Upper lobe of left lung (tissue), 6 donors: Measurements from ENCODE around the gene APBB1IP. TPM values are rescaled to one million over a fixed set of nuclear protein-coding genes. Genes with fewer than 3 reads are reported as not detected.
"Not testable (repeated sequence)": the region's sequence is repeated elsewhere in the genome, so short reads cannot be mapped to it uniquely, and the experiment has no call there.

ENCODE experiments used
- ATAC-seq, 2 donors: fragments of 200-7000 bp; cut with Tn5 transposase; one replicate each; pipeline ENCODE4 v1.9.1; 2022; ENCODE audit warnings: mild to moderate bottlenecking in 2 of 2, moderate library complexity in 2 of 2; ENCODE audit not compliant: low FRiP score in 2 of 2
- DNase-seq, 2 donors: peaks; one replicate each; pipeline ENCODE4 v3.0.0-alpha.2; 2019 to 2020
- H3K27ac ChIP-seq, 4 donors: fragments of 200-600 bp; sonication (generic); one replicate each; pipeline ENCODE4 v1.5.1; 2016 to 2019
- H3K27me3 ChIP-seq, 4 donors: fragments of 200-600 bp; sonication (generic); one replicate each; pipeline ENCODE4 v1.5.1; 2017 to 2019
- H3K36me3 ChIP-seq, 4 donors: fragments of 200-600 bp; sonication (generic); one replicate each; pipeline ENCODE4 v1.5.1; 2016 to 2019
- H3K4me1 ChIP-seq, 4 donors: fragments of 200-600 bp; sonication (generic); one replicate each; pipeline ENCODE4 v1.5.1; 2018 to 2019
- H3K4me3 ChIP-seq, 4 donors: fragments of 200-600 bp; sonication (generic); one replicate each; pipeline ENCODE4 v1.5.1; 2017 to 2019; ENCODE audit warnings: mild to moderate bottlenecking in 2 of 4, moderate library complexity in 1 of 4
- H3K9me3 ChIP-seq, 4 donors: fragments of 200-600 bp; sonication (generic); one replicate each; pipeline ENCODE4 v1.5.1; 2018 to 2019
- EP300 ChIP-seq, 4 donors: sonication (generic); formaldehyde crosslinking; IDR thresholded peaks; one replicate each; pipeline ENCODE4 v1.5.1; 2017; ENCODE audit warnings: antibody characterized with exemption in 4 of 4, control low read depth in 2 of 4
- POLR2A ChIP-seq, 4 donors: fragments of 450-650 bp; IDR thresholded peaks; one replicate each; pipeline ENCODE4 v1.5.1; 2016 to 2017; ENCODE audit warnings: antibody characterized with exemption in 4 of 4, mild to moderate bottlenecking in 2 of 4
- POLR2AphosphoS5 ChIP-seq, 2 donors: sonication (generic); formaldehyde crosslinking; IDR thresholded peaks; one replicate each; pipeline ENCODE4 v1.5.1; 2017; ENCODE audit warnings: antibody characterized with exemption in 2 of 2
- WGBS, 2 donors: methylation state at CpG; one replicate each; pipeline ENCODE4 v1.1.5; 2017 to 2018; 5-methylcytosine and 5-hydroxymethylcytosine counted together
- total RNA-seq, 6 donors: library from RNA; depleted of rRNA in 4 of 6; stranded (reverse); fragments of >200 nt in 4 of 6; gene quantifications; one replicate each; pipeline versions ENCODE4 v1.1.0 to v1.2.1, GENCODE V29; 2016 to 2021
- TF ChIP-seq, protein P1 (sequence below), 6 experiments: fragments of 450-650 bp in 4 of 6; fragments of 200-600 bp in 2 of 6; sonication (generic) in 2 of 6; IDR thresholded peaks; one replicate each; pipeline ENCODE4 v1.5.1; 2016 to 2019; ENCODE audit warnings: antibody characterized with exemption in 6 of 6
- donor health status: DM: no; HTN: no; CAD: no; lungs with moderate emphysema.
- donor health status: DM: no; HTN: yes; CAD: no; lungs with severe emphysema.

The APBB1IP gene, protein sequence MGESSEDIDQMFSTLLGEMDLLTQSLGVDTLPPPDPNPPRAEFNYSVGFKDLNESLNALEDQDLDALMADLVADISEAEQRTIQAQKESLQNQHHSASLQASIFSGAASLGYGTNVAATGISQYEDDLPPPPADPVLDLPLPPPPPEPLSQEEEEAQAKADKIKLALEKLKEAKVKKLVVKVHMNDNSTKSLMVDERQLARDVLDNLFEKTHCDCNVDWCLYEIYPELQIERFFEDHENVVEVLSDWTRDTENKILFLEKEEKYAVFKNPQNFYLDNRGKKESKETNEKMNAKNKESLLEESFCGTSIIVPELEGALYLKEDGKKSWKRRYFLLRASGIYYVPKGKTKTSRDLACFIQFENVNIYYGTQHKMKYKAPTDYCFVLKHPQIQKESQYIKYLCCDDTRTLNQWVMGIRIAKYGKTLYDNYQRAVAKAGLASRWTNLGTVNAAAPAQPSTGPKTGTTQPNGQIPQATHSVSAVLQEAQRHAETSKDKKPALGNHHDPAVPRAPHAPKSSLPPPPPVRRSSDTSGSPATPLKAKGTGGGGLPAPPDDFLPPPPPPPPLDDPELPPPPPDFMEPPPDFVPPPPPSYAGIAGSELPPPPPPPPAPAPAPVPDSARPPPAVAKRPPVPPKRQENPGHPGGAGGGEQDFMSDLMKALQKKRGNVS
- total RNA-seq, result 10 to 100 TPM; 15.8 to 45.1 (median 31.3) TPM

DNA sequence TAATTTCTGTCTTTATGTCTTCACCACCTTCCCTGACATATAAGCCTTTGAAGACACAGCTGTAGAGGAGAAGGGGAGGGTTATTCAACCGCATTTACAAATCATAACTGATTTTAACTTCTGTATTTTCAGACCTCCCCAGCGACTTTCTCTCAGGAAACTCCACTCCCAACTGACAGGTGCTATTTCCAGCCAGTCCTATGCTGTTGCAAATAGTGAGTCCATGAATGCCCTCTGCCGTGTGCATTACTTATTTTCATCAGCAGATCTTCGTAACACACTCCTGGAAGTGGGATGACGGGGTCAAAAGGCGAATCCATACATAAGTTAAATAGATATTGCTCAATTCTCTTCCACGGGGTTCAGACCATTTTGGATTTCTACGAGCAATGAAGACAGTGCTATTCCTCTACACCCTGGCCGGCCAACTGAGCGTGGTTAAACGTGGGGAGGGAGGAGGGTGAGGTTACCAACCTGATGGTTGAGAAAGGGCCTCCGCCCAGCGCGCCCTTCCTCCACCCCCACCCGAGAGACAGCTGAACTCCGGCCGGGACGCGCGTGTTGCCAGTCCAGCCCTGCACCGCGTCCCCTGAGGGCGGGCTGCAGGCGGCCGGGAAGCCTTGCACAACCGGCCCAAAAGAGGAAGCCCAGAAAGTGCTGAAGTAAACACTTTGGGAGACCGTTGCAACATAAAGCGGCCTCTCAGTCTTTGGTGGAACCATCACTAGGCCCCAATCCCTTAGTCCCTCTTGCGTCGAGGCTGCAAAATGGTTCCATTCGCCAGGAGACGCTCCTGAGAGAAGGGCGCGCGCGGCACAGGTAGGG lies at the start of gene APBB1IP:
APBB1IP (plus strand) TSS at position 705 of the 825 bp plus-strand sequence. CDS start 53,986 bp downstream, outside the sequence.
- Histone ChIP-seq H3K4me3 (peak within 1 kb of the TSS; percentile 31 to 57 (median 52)), H3K36me3 (no peaks in the 10 kb centered on the region), H3K27ac (peak within 1 kb of the TSS; percentile 91 to 94 (median 93)), H3K9me3 (no peaks in the 10 kb centered on the region), H3K4me1 (peaks cover 0 to 15% (median 4%) of the 10 kb centered on the region in 4 donors), H3K27me3 (no peaks in the 10 kb centered on the region)
- ATAC-seq, result peak; percentile 95
- 9 to 12% methylated on average over 21 to 36 of the region's 36 CpGs for whole genome bisulfite sequencing, 2 donors
- DNase-seq, result peak; percentile 93 to 96
- TF ChIP-seq, protein P1, sequence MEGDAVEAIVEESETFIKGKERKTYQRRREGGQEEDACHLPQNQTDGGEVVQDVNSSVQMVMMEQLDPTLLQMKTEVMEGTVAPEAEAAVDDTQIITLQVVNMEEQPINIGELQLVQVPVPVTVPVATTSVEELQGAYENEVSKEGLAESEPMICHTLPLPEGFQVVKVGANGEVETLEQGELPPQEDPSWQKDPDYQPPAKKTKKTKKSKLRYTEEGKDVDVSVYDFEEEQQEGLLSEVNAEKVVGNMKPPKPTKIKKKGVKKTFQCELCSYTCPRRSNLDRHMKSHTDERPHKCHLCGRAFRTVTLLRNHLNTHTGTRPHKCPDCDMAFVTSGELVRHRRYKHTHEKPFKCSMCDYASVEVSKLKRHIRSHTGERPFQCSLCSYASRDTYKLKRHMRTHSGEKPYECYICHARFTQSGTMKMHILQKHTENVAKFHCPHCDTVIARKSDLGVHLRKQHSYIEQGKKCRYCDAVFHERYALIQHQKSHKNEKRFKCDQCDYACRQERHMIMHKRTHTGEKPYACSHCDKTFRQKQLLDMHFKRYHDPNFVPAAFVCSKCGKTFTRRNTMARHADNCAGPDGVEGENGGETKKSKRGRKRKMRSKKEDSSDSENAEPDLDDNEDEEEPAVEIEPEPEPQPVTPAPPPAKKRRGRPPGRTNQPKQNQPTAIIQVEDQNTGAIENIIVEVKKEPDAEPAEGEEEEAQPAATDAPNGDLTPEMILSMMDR (IDR thresholded peaks at IDR 0.05), result peak in 1 of 6 experiments; percentile 18
- peak; percentile 85 to 89 for TF ChIP-seq POLR2AphosphoS5 (IDR thresholded peaks at IDR 0.05)
- TF ChIP-seq EP300 (IDR thresholded peaks at IDR 0.05), result peak in 3 of 4 donors; percentile 37 to 70 (median 59)
- peak in 1 of 4 donors; percentile 75 for TF ChIP-seq POLR2A (IDR thresholded peaks at IDR 0.05)

DNA sequence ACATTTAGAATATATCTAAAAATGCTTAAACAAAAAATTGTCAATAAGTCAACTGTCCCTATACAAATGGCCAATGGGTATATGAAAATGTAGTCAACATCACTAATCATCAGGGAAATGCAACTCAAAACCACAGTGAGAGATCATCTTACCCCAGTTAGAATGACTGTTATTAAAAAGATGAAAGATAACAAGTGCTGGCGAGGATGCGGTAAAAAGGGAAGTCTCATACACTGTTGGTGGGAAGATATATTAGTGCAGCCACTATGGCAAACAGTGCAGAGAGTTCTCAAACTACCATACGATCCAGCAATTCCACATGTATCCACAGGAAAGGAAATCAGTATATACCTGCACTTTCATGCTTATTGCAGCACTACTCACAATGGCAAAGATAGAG lies 48.6 kb upstream of the APBB1IP start:
- WGBS, 2 donors, result 91 to 98% methylated on average over 3 of the region's 3 CpGs
- no peaks in the 10 kb centered on the region for H3K36me3 ChIP-seq
- ATAC-seq (no peak), DNase-seq (no peak)
- H3K27ac ChIP-seq, result no peak overlapping the region
- peaks cover 0 to 7% (median 2%) of the 10 kb centered on the region in 4 donors for H3K9me3 ChIP-seq
- H3K4me3 ChIP-seq, result no peak overlapping the region
- no peak for TF ChIP-seq EP300 (IDR thresholded peaks at IDR 0.05)
- TF ChIP-seq, protein P1 (IDR thresholded peaks at IDR 0.05), result no peak
- no peak for TF ChIP-seq POLR2A (IDR thresholded peaks at IDR 0.05)
- TF ChIP-seq POLR2AphosphoS5 (IDR thresholded peaks at IDR 0.05), result no peak
- H3K4me1 ChIP-seq, result peaks cover 0 to 9% (median 2%) of the 10 kb centered on the region in 4 donors
- peaks cover 0 to 8% (median 2%) of the 10 kb centered on the region in 4 donors for H3K27me3 ChIP-seq

DNA sequence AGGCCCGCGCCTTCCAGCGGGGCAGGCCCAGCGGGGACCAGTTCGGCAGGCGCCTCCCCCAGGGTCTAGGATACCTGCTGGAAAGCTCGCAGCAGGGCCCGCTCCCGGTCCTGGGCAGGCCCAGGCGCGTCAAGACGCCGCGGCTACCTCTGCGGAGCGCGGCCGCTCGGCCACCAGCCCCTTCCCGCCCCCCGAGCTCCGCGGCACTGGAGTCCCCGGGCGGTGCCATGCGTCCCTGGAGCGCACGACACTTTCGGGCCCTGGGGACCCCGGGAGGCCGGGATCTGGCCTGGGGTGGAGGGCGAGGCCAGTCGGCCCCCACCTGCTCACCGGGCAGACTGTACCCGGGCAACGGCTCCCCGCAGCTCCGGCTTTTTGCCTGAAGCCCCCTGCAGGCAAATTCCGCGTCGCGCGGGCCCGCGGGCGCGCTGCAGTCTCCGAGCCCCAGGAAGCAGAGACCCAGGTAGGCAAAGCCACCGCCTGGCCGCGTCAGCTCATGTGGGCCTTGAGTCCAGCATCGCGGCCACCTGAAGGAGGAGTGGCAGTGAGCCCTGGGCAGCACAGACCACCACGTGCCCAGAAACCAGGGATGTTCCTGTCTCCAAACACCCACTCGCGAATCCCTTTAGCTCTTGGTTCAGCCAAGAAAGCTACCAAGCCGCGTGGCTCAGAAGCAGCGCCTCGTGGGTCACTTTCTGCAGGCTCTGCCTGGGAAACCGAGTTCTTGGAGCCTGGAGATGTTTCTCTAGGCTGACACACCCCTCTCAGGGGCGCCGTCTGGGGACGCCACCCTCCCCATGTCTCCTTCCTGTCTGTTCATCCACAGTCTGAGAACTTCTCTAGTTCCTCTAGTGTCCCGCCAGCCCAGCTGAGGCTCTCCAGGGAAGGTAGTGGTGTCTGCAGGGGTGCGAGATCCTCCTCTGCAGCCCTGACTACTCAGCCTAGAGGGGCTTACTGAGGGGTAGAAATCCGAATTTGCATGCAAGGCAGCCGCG lies 46.1 kb upstream of the APBB1IP start:
- peaks cover 0 to 8% (median 2%) of the 10 kb centered on the region in 4 donors for H3K27me3 ChIP-seq
- no peak for TF ChIP-seq POLR2AphosphoS5 (IDR thresholded peaks at IDR 0.05)
- TF ChIP-seq, protein P1 (IDR thresholded peaks at IDR 0.05), result no peak
- TF ChIP-seq POLR2A (IDR thresholded peaks at IDR 0.05), result no peak
- no peak for TF ChIP-seq EP300 (IDR thresholded peaks at IDR 0.05)
- peaks cover 0 to 9% (median 2%) of the 10 kb centered on the region in 4 donors for H3K4me1 ChIP-seq
- peak overlapping the region in 2 of 4 donors; percentile 18 to 38 for H3K4me3 ChIP-seq
- H3K36me3 ChIP-seq, result no peaks in the 10 kb centered on the region
- H3K27ac ChIP-seq, result no peak overlapping the region
- H3K9me3 ChIP-seq, result peaks cover 0 to 7% (median 2%) of the 10 kb centered on the region in 4 donors
- DNase-seq (peak; percentile 38 to 85), ATAC-seq (peak; percentile 37 to 63)
- WGBS, 2 donors, result 27 to 54% methylated on average over 21 to 26 of the region's 69 CpGs

DNA sequence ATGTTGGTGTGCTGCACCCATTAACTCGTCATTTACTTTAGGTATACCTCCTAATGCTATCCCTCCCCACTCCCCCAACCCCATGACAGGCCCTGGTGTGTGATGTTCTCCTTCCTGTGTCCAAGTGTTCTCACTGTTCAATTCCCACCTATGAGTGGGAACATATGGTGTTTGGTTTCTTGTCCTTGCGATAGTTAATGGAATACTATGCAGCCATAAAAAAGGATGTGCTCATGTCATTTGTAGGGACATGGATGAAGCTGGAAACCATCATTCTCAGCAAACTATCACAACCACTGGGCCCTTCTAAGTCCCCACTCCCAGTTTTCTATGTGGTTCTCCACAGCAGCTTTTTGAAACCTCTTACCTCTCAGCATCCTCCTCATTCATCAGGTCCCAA lies 39.8 kb upstream of the APBB1IP start:
- H3K4me3 ChIP-seq, H3K27ac ChIP-seq, DNase-seq, H3K9me3 ChIP-seq, H3K4me1 ChIP-seq, H3K36me3 ChIP-seq, H3K27me3 ChIP-seq, ATAC-seq: not testable (repeated sequence)
- 92 to 98% methylated on average over 2 of the region's 2 CpGs for WGBS, 2 donors
